GM18502 (cell line): Measurements from ENCODE around the gene TGM5.
"Not testable (repeated sequence)": the region's sequence is repeated elsewhere in the genome, so short reads cannot be mapped to it uniquely, and the experiment has no call there.

Experiments
- ATAC-seq: cut with Tn5 transposase; IDR thresholded peaks from one replicate; pipeline ENCODE4 v1.9.1; 2021; ENCODE audit warnings: mild to moderate bottlenecking; ENCODE audit not compliant: unreplicated experiment, poor library complexity

Gene TGM5

DNA sequence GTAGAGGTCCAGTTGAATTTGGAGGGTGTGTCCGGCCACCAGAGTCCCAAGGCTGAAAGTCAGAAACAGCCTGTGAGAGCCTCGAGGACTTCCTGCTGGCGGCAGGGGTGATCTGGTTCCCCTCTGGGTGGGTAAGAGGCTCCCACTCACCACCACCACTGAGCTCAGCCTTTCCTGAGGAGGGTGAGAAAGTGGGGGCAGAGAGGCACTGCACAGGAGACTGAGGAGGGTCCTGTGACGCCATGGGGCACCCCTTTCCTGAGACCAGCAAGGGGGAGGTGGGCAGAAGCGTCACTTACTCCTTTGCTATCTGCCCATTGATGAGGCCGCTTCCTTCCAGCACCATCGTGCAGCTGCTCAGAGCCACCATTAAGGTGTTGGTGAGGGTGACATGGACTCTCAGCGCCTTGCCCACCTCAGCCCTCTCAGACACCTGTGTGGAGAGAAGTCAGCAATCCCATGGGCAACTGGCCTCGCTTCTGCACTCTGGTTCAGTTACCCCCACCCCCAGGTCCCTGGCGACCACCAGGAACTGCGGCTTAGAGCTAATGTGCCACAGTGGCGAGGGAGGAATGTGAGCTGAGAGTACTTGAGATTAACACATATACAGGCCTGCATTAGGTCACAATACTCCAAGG lies 10.0 kb upstream of the TGM5 start:
- no peak for ATAC-seq

DNA sequence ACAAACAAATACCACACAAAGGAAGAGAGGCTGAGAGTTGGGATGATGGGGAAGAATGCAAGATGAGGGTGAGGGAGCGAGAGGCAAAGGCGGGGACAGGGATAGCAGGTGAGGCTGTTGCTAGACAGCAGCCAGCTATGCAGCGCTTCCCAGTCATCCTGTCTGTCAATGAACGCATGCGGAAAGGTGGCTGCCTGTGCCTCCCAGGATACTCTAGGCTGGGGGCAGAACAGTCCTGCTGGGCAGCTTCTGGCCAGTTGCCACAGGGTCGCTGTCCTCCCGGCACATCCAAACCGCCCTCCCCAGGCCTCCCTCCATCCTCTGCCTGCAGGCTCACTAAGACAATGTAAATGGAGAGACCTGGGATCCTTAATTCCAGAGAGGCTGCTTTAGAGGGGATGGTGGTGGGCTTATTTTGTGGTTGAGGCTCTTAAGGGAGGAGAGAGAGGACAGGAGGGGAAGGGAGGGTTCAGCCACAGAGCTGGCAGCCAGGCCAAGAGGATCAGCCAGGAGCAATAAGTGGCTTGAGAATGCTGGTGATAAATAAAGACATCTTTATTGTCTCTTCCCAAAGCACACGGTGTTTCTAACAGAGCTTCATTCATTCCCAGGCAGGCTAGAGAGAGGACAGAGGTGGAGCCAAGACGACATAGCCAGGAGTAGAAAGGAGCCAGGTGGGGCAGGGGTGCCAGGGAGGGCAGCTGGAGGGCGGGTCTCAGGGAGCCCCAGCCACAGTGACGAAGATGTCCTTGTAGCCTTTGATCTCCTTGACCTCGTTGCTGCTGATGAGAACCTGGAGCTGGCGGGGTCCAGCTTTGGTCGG lies 9.2 kb upstream of the TGM5 start:
- no peak for ATAC-seq

DNA sequence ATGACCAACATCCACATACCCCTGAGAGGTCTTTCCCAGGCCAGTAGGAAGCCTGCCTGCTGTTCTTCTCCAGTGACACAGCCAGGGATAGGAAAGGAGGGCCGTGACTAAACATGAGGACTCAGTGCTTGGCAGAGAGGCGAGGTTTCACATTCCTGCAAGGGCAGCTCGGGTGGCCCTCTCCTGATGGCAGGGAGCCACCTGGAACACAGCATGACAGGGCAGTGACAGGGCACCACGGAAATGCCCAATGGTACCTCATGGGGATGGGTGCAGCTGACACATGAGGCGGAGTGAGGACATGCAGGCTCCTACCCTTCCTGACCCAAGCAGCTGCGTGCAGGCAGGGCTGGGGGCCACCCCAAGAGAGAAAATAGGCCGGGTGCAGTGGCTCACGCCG lies 7.4 kb upstream of the TGM5 start:
- ATAC-seq: no peak

DNA sequence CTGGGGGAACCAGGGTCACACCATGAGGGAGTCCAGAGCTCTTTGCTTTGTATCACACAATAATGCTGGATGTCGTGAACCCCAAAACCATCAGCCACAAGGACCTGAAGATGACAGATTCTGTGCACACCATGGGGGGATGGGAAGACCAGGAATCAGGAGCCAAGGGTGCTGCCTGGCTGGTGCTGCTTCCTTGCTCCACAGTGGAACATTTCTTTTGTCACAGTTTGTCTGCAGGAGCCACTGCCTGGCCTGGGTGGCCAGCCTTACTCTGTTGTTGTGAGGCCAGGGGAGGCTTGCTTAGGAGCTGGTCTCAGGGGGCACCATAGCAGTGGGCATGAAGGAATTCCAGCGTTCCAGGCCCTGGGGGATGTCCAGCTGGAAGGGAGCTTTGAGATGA lies 6.5 kb upstream of the TGM5 start:
- ATAC-seq: no peak

DNA sequence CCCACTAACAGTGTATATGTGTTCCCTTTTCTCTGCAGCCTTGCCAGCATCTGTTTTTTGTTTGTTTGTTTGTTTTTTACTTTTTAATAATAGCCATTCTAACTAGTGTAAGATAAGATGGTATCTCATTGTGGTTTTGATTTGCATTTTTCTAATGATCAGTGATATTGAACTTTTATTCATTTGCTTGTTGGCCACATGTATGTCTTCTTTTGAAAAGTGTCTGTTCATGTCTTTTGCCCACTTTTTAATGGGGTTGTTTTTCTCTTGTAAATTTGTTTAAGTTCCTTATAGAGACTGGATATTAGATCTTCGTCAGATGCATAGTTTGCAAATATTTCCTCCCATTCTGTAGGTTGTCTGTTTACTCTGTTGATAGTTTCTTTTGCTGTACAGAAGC lies 5.2 kb upstream of the TGM5 start:
- ATAC-seq: not testable (repeated sequence)

DNA sequence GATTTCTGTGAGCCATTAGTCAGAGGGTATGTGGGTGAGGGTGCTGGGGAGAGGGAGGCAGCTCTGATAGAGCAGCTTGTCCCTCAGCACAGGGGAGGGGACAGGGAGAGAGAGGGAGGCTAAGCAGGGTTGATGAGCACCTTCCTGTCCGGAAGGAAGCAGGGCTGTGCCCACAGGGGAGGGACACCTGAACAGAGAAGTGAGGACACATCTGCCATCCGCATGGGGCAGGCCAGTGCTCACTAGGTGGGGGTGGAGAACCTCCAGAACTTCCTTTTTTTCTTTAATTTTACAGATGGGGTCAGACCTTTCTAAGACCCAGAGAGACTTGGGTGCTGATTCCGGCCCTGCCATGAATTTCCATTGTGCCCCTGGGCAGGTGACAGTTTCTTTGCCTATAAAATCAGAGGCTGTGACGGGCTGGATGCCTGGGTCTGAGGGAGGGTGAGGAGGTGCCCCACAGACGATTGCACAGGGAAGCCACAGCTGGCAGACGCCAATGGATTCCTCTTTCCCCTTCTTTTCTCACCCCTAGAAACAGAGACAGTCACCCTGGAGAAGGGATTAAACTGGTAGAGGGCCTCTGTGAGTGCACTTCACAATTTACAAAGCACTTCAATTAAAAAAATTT lies 4.1 kb upstream of the TGM5 start:
- no peak for ATAC-seq

DNA sequence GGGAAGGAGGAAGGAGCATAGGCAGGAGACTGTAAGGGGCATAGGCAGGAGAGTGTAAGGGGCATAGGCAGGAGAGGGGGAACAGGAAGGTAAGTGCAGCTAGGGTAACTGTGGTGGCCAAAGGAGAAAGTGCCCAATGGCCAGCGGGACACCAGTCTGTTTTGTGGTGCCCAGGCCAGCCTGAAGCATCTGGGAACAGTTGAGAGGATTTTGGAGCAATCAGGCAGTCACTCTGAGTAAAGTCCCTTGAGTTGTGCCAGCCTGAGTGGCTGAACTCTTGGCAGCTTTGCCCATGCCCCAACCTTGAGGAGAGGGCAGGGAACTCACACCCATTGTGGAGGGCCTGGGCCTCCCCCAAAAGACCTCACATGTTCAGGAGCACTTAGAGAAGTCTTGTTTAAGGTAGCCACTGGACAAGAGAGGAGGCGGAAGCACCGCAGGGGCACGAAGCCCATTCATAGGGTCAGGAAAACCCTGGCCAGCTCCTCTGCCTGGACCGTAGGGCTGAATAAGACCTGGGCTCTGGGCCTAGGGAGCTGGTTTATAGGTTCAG lies 3.5 kb upstream of the TGM5 start:
- no peak for ATAC-seq

DNA sequence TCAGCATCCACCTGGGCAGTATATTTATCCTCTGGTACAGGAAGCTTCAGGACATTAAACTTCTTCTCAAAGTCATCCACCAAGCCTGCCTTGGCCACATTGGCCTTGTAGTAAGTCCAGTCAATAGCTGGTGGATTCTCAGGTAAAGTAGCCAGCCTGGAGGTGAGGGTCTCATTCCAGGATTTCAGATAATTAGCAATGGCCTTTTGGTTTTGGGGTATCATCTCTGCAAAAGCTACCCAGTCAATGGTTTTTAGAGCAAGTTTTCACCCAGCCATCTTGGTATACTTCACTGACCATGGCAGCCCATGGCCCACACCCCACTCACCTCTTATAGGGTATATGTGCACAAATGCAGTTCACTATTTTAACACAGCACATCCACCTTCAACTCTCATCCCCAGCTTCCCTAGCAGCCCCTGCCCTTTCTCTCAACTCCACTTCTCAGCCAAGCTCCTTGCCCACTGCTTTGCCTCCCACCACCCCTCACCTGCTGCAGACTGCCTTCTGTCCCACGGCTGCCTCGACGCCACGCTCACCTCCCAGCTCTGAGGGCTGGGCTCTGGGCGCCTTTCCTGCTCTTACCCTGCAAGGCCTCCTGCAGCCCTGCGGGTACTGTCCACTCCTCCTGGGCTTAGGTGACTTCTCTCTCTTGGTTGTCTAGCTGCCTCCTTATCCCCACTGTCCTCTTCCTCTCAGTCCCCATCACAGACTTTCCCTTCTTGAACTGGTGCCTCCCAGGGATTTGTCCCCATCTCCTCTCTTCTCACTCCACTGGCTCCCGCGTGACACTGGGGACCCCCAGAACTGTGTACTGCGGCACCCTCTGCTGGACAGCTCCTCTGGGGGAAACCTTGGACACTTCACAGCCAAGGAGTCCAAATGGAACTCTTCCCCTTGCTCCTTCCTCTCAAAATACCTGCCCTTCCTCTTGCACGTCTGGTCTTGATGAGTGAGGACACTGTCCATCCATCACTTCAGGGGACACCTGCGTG lies 1.7 kb upstream of the TGM5 start:
- no peak for ATAC-seq

DNA sequence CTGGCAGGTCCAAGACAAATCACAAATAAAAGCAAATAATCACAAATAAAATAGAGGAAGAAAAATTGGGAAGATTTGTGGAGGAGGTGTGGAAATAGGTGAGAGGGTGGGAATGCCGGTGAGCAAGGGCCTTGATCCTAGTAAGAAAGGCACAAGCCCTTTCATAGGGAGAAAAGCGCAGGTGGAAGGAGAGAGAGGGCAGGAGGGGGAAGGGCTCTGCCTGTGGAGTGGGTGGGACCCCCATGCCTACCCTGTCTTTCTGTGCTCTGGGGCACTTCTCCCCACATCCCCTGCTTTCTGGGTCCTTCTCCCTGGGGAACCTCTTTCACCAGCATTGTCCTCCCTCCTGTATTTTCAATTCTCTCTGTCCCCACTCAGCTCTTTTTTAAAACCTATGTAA lies 711 bp upstream of the TGM5 start:
- ATAC-seq: no peak

DNA sequence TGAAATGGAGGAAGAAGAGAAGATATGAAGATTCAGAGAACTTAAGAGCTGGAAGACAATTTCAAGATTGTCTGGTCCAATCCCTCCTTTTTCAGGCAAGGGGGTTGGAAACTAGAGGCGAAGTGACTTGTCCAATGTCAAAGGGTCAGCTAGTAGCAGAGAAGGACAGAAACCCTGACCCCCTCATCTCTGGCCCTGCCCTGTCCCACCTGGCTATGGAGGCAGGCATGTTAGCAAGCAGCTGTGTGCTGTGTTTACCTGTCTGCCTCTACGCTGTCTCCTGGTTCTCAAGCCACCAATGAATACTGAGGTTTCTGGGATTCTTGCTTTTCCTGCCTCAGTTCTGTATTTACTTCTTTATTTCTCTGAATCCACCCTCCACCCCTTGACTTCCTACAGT lies 342 bp downstream of the TGM5 start:
- ATAC-seq: no peak

DNA sequence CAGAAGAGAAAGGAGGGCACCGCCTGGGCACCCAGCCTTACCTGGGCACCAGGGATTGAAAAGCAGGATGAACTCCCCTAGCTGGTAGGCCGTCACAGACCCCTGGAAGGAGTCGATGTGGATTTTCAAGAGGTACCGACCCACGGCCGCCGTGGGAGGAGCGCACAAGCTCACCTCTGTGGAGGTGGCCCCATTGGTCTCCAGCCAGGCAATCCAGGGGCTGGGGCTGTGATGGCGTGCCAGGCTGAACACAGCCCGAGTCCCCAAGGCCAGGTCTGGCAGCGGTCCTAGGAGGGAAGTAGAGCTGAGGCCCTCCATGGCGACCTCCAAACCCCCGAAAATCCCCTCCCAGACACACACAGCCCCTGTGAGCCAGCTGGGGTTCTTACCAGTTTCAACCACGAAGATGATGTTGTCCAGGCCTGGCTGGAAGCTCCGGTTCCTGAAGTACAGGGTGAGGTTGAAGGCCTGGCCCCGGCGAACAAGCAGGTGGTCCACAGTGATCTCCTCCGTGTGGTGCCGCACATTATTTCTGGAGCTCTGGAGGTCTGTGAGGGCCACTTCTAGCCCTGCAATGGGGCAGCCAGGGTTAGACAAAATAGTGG lies 6.6 kb downstream of the TGM5 start:
- ATAC-seq: no peak

DNA sequence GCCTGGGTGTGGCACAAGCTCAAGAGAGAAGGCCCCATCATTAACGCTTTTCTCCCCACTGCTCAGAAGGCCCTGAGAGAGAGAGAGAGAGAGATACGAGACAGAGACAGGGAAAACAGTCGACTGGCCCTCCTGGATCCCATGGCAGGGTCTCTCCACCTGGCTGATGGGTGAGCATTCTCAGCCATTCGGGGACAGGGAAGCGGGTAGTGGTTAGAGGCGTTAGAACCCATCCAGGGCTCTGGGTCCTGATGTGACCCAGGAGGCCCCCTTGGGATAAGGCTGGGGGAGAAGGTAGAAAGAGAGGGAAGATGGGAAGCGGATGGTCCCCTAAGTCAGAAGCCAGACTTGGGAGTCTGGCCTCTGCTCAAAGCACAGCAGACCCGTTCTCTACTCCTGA lies 7.9 kb downstream of the TGM5 start:
- ATAC-seq: no peak

DNA sequence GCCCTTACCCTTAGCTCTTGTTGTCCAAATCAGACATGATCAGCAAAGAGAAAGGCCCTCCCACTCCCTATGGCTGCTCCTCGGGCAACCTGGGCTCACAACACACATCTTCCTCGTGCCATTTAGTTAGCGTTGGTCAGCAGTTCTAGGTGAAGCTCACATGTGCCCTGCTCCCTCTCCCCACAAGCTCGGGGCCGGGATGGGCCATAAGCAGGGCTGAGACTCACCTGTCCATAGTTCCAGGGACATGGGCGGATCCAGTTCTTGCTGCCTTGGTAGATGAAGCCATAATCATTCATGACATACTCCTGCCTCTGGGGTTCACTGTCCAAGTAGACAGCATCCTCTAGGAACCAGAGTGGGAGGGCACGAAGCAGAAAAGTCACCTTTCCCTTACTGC lies 10.4 kb downstream of the TGM5 start:
- no peak for ATAC-seq

DNA sequence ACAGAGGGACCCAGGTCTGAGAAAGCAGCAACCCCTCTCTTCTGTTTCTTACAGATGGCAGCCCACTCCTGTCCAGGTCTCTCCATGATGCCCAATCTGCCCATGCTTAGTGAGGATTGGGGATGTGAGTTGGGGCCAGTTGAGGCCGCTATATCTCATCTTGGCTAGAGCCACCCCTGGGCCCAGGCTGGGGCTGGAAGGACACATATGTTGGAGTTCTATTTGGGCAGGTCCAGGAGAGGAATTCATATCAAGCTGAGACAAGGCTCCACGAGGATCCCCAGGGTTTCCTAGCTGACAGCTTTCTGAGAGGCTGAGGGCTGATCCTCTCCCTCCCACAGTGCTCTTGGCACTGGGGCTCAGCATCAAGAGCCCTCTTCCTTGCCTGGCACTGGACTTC lies 11.4 kb downstream of the TGM5 start:
- no peak for ATAC-seq

DNA sequence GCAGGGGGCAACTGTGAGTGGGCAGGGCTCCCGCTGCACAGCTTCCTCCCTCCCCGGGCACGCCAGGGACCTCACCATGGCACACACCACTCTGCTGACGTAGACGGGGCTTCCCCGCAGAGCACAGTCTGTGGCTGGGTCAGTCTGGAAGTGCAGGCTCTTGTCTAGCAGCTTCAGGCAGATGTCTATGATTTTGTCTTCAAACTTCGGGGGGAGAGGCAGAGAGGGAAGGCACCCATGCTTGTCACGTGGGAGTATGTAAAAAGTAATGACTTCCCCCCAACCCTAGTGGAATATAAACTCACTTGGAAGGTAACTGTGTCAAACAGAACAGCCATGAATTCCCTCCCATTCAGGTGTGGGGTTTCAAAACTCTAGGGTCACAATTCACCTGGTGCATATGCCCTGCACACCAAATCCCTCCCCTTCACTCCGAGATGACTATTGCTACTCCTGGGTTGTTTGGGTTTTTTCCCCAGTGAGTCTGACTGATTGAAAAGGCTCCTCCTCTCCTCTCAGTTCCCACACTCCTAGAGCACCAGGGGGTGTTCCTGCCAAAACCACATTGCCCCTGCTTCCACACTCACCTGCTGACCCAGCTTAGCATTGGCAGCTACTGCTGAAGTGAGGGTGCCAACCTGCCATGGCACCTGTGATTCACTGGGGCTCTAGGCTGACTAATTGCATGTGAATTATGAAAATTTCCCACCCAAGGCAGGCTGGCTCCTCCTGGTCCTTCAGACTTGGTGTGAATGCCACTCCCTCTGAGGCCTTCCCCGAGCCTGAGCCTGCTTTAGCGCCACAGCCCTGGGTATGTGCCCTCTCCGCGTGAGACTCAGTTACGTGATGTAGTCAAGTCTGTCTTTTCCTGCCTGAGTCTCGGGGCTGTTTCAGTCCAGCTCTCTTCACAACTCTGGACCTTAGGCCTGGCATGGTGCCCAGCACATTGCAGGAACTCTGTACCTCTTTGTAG lies 13.0 kb downstream of the TGM5 start:
- ATAC-seq: peak; percentile 50

DNA sequence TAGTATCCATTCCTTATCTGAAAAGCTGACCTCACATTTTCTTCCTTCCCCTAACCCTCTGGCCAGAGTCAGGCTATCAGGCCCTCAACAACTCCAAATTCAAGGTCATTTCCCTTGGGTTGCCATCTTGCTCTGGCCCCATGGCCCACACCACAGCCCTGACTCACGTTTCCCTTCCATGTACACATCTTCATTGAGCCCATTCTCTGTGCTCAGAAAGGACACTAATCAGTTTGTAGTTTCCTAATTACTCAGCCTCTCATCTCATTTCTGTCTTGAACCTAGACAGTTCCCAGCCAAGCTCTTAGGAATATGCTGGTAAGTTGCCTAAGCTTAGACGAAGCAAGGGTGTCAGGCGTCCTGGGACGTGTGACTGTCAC lies 14.9 kb downstream of the TGM5 start:
- no peak for ATAC-seq

DNA sequence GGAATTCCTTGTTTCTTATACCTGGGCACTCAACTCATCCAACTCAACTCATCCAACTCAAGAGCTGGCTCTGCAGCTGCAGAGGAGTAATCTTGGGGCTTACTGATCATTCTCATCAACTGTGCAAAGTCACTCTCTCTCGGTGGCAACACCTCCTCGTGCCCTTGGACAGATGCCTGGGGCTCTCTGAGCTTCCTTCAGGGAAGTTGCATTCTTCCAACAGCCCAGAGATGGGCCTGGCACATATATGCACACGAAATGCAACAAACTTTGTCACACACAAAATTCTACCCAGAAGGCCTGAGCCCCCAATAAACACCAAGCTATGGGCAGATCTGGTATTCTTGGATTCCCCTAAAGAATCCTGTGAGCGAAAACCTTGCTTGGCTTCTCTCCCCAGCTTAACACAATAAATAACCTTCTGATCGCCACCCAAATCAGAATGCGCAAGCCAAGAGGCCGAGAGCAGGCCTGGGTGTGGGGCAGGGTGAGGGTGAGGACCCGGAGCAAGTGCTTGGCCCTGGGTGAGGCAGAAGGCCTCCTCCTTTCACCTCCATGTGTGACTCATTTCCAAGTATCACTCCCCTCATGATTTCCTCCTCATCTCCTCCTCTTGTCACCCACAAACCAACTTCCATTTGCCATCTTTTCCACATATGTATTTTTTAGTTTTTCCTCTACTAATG lies 15.4 kb downstream of the TGM5 start:
- ATAC-seq: no peak

DNA sequence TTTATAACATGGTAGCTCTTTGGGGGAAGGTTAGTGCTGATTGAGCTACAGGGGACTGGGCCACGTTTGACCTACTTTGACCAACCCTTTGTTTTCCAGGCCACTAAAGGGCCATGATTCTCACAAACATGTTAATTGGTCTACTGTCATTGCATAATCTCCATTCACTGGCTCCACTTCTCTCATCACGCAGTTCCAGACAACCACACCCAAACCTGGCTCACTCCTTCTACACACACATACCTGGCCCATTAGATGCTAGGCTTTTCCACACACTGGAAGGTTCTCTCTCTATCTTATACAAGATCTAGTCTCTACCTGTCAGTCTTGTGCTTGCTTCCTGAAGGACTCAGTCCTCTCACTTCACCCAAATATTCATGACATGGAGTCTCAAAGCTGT lies 15.9 kb downstream of the TGM5 start:
- ATAC-seq: no peak
